Caco-2 (cell line): ENCODE data around the gene ZFR2. TPM values are rescaled to one million over a fixed set of nuclear protein-coding genes. Genes with fewer than 3 reads are reported as not detected.

ENCODE experiments used
- BruUV-seq: library from RNA; stranded (reverse); fragments of 400-500 nt; replicated peaks from 2 replicates; lab custom pipeline; 2021; lab: Mats Ljungman, UMichigan
- CTCF ChIA-PET: fragments of 300-600 bp; sonication (Branson Sonifier 250); formaldehyde crosslinking; loops from one replicate; lab custom pipeline; 2022; ENCODE audit warnings: antibody characterized with exemption; lab: Charles Lee
- POLR2A ChIA-PET: fragments of 300-600 bp; sonication (Branson Sonifier 250); formaldehyde crosslinking; loops from one replicate; lab custom pipeline; 2022; ENCODE audit warnings: antibody characterized with exemption; lab: Charles Lee
- DNase-seq, 2 experiments: peaks; one replicate each; pipeline versions ENCODE4 v3.0.0 to v3.0.0-alpha.2; 2020 to 2022
- H3K27me3 ChIP-seq: replicated peaks from 2 replicates; pipeline ENCODE4 v1.6.0; 2011; ENCODE audit warnings: low read length; ENCODE audit not compliant: control insufficient read depth, insufficient read depth
- H3K36me3 ChIP-seq: 2 replicates; pipeline ENCODE4 v1.5.1; 2011; ENCODE audit warnings: low read length; ENCODE audit not compliant: control insufficient read depth, insufficient read depth
- H3K4me1 ChIP-seq: fragments of 250-450 bp; sonication (Bioruptor Pico); 2 replicates; pipeline ENCODE4 v1.5.1; 2020; ENCODE audit warnings: mild to moderate bottlenecking
- H3K4me3 ChIP-seq: 2 replicates; pipeline ENCODE4 v1.5.1; 2011; ENCODE audit warnings: low read depth, mild to moderate bottlenecking, control low read depth, low read length
- H3K9me3 ChIP-seq: fragments of 250-450 bp; sonication (Bioruptor Pico); 2 replicates; pipeline ENCODE4 v1.5.1; 2020; ENCODE audit warnings: mild to moderate bottlenecking, moderate library complexity
- H3K27ac Mint-ChIP-seq: one replicate; pipeline ENCODE4 v1.8.0; 2022; ENCODE audit warnings: mixed read lengths; ENCODE audit not compliant: unreplicated experiment
- H3K27me3 Mint-ChIP-seq: one replicate; pipeline ENCODE4 v1.8.0; 2022; ENCODE audit warnings: mixed read lengths; ENCODE audit not compliant: insufficient read depth, unreplicated experiment
- H3K36me3 Mint-ChIP-seq: one replicate; pipeline ENCODE4 v1.8.0; 2022; ENCODE audit warnings: mild to moderate bottlenecking, mixed read lengths; ENCODE audit not compliant: insufficient read depth, unreplicated experiment
- H3K4me1 Mint-ChIP-seq: one replicate; pipeline ENCODE4 v1.8.0; 2022; ENCODE audit warnings: low read depth, mixed read lengths; ENCODE audit not compliant: unreplicated experiment
- H3K4me3 Mint-ChIP-seq: one replicate; pipeline ENCODE4 v1.8.0; 2022; ENCODE audit warnings: mild to moderate bottlenecking, moderate library complexity, mixed read lengths; ENCODE audit not compliant: unreplicated experiment
- H3K9me3 Mint-ChIP-seq: one replicate; pipeline ENCODE4 v1.8.0; 2022; ENCODE audit warnings: mixed read lengths; ENCODE audit not compliant: unreplicated experiment
- intact Hi-C: fragments of 100-400 bp; cut with micrococcal nuclease; formaldehyde crosslinking; loops from one replicate; pipeline ENCODE4 v1.10.0; 2022; ENCODE audit not compliant: unreplicated experiment
- total RNA-seq: library from RNA; stranded (reverse); gene quantifications from 2 replicates; pipeline ENCODE4 v1.2.3, GENCODE V29; 2022
- TF ChIP-seq, protein P1 (sequence below), 2 experiments: fragments of 200-600 bp in 1 of 2; IDR thresholded peaks; 1 replicate in 1 of 2; 2 replicates in 1 of 2; pipeline versions ENCODE4 v1.5.1 to v1.8.0; 2011 to 2022; ENCODE audit warnings: antibody characterized with exemption in 1 of 2, control low read depth in 1 of 2, inconsistent platforms in 1 of 2, low read depth in 1 of 2, low read length in 1 of 2, mild to moderate bottlenecking in 1 of 2, moderate library complexity in 1 of 2; ENCODE audit not compliant: insufficient read depth in 1 of 2, severe bottlenecking in 1 of 2, unreplicated experiment in 1 of 2

ZFR2 gene
- total RNA-seq, 1 experiment from 2014 or later = not detected

GRCh38 chr19:3833578-3834348, 35.1 kb downstream of the ZFR2 start:
- H3K27me3 Mint-ChIP-seq = no peaks in the 10 kb centered on the region
- TF ChIP-seq, protein P1, sequence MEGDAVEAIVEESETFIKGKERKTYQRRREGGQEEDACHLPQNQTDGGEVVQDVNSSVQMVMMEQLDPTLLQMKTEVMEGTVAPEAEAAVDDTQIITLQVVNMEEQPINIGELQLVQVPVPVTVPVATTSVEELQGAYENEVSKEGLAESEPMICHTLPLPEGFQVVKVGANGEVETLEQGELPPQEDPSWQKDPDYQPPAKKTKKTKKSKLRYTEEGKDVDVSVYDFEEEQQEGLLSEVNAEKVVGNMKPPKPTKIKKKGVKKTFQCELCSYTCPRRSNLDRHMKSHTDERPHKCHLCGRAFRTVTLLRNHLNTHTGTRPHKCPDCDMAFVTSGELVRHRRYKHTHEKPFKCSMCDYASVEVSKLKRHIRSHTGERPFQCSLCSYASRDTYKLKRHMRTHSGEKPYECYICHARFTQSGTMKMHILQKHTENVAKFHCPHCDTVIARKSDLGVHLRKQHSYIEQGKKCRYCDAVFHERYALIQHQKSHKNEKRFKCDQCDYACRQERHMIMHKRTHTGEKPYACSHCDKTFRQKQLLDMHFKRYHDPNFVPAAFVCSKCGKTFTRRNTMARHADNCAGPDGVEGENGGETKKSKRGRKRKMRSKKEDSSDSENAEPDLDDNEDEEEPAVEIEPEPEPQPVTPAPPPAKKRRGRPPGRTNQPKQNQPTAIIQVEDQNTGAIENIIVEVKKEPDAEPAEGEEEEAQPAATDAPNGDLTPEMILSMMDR (IDR thresholded peaks at IDR 0.05; ENCODE audit: insufficient read depth in 1 of 2, low read depth in 1 of 2, low read length in 1 of 2, severe bottlenecking in 1 of 2, unreplicated experiment in 1 of 2) = no peak
- no peaks in the 10 kb centered on the region for H3K9me3 Mint-ChIP-seq
- CTCF ChIA-PET = no interaction called here
- H3K4me1 Mint-ChIP-seq = no peaks in the 10 kb centered on the region
- no TSS peak for BruUV-seq
- no peak overlapping the region for H3K4me3 Mint-ChIP-seq
- POLR2A ChIA-PET = no interaction called here
- H3K27me3 ChIP-seq = no peaks in the 10 kb centered on the region
- peaks cover 5% of the 10 kb centered on the region for H3K36me3 Mint-ChIP-seq
- H3K4me1 ChIP-seq = no peaks in the 10 kb centered on the region
- H3K36me3 ChIP-seq = no peaks in the 10 kb centered on the region
- H3K4me3 ChIP-seq = no peak overlapping the region
- no peak overlapping the region for H3K27ac Mint-ChIP-seq
- no peaks in the 10 kb centered on the region for H3K9me3 ChIP-seq
- DNase-seq = no peak
- intact Hi-C loops = no loop called here

DNA sequence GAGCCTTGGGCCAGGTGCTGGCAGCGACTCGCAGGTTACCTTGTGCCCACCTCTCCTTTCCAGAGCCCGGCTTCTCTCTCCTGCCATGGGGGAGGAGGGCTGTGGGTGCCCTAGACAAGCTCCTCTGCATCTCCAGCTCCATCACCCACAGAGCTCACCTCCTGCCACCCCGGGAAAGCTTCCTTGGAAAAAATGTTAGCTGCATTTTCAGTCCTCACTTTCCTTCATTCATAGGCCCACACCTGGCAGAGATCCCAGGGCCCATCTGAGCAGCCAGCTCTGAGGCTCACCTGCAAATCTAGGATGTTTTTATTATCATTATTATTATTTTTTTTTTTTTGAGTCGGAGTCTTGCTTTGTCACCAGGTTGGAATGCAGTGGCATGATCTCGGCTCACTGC, 36.8 kb downstream of the ZFR2 start:
- intact Hi-C loops = no loop called here
- POLR2A ChIA-PET = no interaction called here

GRCh38 chr19:3831601-3832000, 37.2 kb downstream of the ZFR2 start:
- CTCF ChIA-PET = no interaction called here
- POLR2A ChIA-PET = no interaction called here
- H3K9me3 Mint-ChIP-seq = no peaks in the 10 kb centered on the region

More for the DNA sequence above, 36.8 kb downstream of the ZFR2 start:
- Mint-ChIP-seq H3K27me3 (no peaks in the 10 kb centered on the region), H3K4me3 (no peak overlapping the region), H3K36me3 (no peaks in the 10 kb centered on the region), H3K4me1 (no peaks in the 10 kb centered on the region), H3K9me3 (no peaks in the 10 kb centered on the region), H3K27ac (no peak overlapping the region)
- no peaks in the 10 kb centered on the region for H3K36me3 ChIP-seq
- TF ChIP-seq, protein P1 (IDR thresholded peaks at IDR 0.05; ENCODE audit: insufficient read depth in 1 of 2, low read depth in 1 of 2, low read length in 1 of 2, severe bottlenecking in 1 of 2, unreplicated experiment in 1 of 2) = no peak
- H3K4me1 ChIP-seq = no peaks in the 10 kb centered on the region
- CTCF ChIA-PET = no interaction called here
- no peak overlapping the region for H3K4me3 ChIP-seq
- DNase-seq = no peak
- H3K27me3 ChIP-seq = no peaks in the 10 kb centered on the region
- no TSS peak for BruUV-seq
- no peaks in the 10 kb centered on the region for H3K9me3 ChIP-seq

More at GRCh38 chr19:3831601-3832000, 37.2 kb downstream of the ZFR2 start:
- TF ChIP-seq, protein P1 (IDR thresholded peaks at IDR 0.05; ENCODE audit: insufficient read depth in 1 of 2, low read depth in 1 of 2, low read length in 1 of 2, severe bottlenecking in 1 of 2, unreplicated experiment in 1 of 2) = no peak
- Mint-ChIP-seq H3K36me3 (no peaks in the 10 kb centered on the region), H3K4me1 (no peaks in the 10 kb centered on the region), H3K4me3 (no peak overlapping the region), H3K27me3 (no peaks in the 10 kb centered on the region), H3K27ac (no peak overlapping the region)
- Histone ChIP-seq H3K36me3 (no peaks in the 10 kb centered on the region), H3K27me3 (no peaks in the 10 kb centered on the region), H3K4me1 (no peaks in the 10 kb centered on the region), H3K9me3 (no peaks in the 10 kb centered on the region), H3K4me3 (no peak overlapping the region)
- BruUV-seq = no TSS peak
- intact Hi-C loops = no loop called here
- DNase-seq = no peak
